Breast epithelium (tissue), 3 donors: Measurements from ENCODE around the gene TMEM229B.

ENCODE experiments used
- CTCF ChIP-seq, 3 donors: fragments of 450-650 bp; IDR thresholded peaks; one replicate each; pipeline ENCODE4 v1.5.1; 2016 to 2017; ENCODE audit warnings: antibody characterized with exemption in 3 of 3, mild to moderate bottlenecking in 3 of 3, moderate library complexity in 3 of 3
- POLR2A ChIP-seq: fragments of 450-650 bp; IDR thresholded peaks from one replicate; pipeline ENCODE4 v1.6.1; 2016; ENCODE audit warnings: antibody characterized with exemption, mild to moderate bottlenecking, moderate library complexity
- POLR2AphosphoS5 ChIP-seq, 3 donors: sonication (generic); formaldehyde crosslinking; IDR thresholded peaks; one replicate each; pipeline ENCODE4 v1.6.1; 2017; ENCODE audit warnings: antibody characterized with exemption in 3 of 3

DNA sequence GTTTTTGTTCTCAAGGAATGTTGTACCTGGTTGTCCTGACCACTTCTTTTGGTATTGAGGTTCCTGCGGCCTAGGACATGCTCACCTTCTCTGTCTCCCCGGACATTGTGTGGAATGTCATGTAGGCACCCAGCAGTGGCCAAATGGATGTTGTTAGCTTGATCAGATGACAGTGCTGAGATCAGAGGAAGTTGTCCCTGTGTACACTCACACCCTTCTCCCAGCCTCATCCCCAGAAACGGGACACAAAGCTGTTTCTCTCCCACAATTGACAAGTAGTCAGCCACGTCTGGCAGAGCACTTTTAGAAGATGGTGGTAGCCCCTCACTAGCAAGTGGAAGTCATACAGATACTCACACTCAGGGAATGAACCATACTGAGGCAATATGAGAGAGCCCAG is 47.6 kb upstream of the TMEM229B start:
- TF ChIP-seq POLR2A (no peak), POLR2AphosphoS5 (IDR thresholded peaks at IDR 0.05) (no peak), CTCF (IDR thresholded peaks at IDR 0.05) (no peak)
